ENCODE measurements around the gene USP24. TPM values are rescaled to one million over a fixed set of nuclear protein-coding genes. Genes with fewer than 3 reads are reported as not detected.

The USP24 gene
- total RNA-seq, 6 experiments from 2014 or later, result 19.9 to 28.0 (median 21.9) TPM

GRCh38 chr1:55049914-55050278, 165.3 kb downstream of the USP24 start:
- TF ChIP-seq POLR2A (IDR thresholded peaks at IDR 0.05), result no peak
- no peak for TF ChIP-seq CTCF (IDR thresholded peaks at IDR 0.05)
- DNase-seq (peak; percentile 77 to 92 (median 89)), ATAC-seq (peak; percentile 33 to 44 (median 35))
- Histone ChIP-seq H3K27ac (peak overlapping the region in 1 of 3 donors; percentile 58), H3K4me3 (no peak overlapping the region), H3K4me1 (peaks cover 0 to 81% (median 40%) of the 10 kb centered on the region in 4 donors), H3K36me3 (peaks cover 0 to 53% (median 7%) of the 10 kb centered on the region in 4 donors), H3K27me3 (no peaks in the 10 kb centered on the region), H3K9me3 (no peaks in the 10 kb centered on the region)
- intact Hi-C loops (cut with DNase I), result no loop called here
- WGBS (ENCODE audit: insufficient coverage, low coverage, low lambda C conversion rate, missing lambda C conversion rate), result no CpG with 5 or more reads among the region's 9 CpGs

GRCh38 chr1:55049271-55049913, 165.8 kb downstream of the USP24 start:
- Histone ChIP-seq H3K27ac (peak overlapping the region in 1 of 3 donors; percentile 45), H3K9me3 (no peaks in the 10 kb centered on the region), H3K27me3 (no peaks in the 10 kb centered on the region), H3K4me1 (peaks cover 0 to 80% (median 39%) of the 10 kb centered on the region in 4 donors), H3K4me3 (no peak overlapping the region), H3K36me3 (peaks cover 0 to 58% (median 9%) of the 10 kb centered on the region in 4 donors)
- 14% methylated on average over 2 of the region's 9 CpGs for WGBS (ENCODE audit: insufficient coverage, low coverage, low lambda C conversion rate, missing lambda C conversion rate)
- TF ChIP-seq POLR2A (IDR thresholded peaks at IDR 0.05) (no peak), CTCF (IDR thresholded peaks at IDR 0.05) (no peak)
- intact Hi-C loops (cut with DNase I), result no loop called here
- no peak for DNase-seq
- ATAC-seq, result no peak

- no peaks in the 10 kb centered on the region for H3K27me3 ChIP-seq
- H3K36me3 ChIP-seq, result peaks cover 0 to 66% (median 13%) of the 10 kb centered on the region in 4 donors
- intact Hi-C loops (cut with DNase I), result no loop called here
- H3K4me3 ChIP-seq, result no peak overlapping the region
- H3K4me1 ChIP-seq, result peaks cover 0 to 80% (median 39%) of the 10 kb centered on the region in 4 donors
- WGBS (ENCODE audit: insufficient coverage, low coverage, low lambda C conversion rate, missing lambda C conversion rate), result 77% methylated on average over 9 of the region's 11 CpGs
- TF ChIP-seq POLR2A (IDR thresholded peaks at IDR 0.05), result no peak
- no peak for TF ChIP-seq CTCF (IDR thresholded peaks at IDR 0.05)
- peak overlapping the region in 1 of 3 donors; percentile 45 for H3K27ac ChIP-seq
- DNase-seq (peak in 1 of 3 donors; percentile 41), ATAC-seq (no peak)
- no peaks in the 10 kb centered on the region for H3K9me3 ChIP-seq
Measured at GRCh38 chr1:55048453-55049270, 166.5 kb downstream of the USP24 start.

- 83% methylated on average over 1 of the region's 3 CpGs for WGBS (ENCODE audit: insufficient coverage, low coverage, low lambda C conversion rate, missing lambda C conversion rate)
- intact Hi-C loops (cut with DNase I), result no loop called here
- Histone ChIP-seq H3K4me1 (peaks cover 0 to 81% (median 40%) of the 10 kb centered on the region in 4 donors), H3K27me3 (no peaks in the 10 kb centered on the region), H3K4me3 (no peak overlapping the region), H3K9me3 (no peaks in the 10 kb centered on the region), H3K27ac (no peak overlapping the region), H3K36me3 (peaks cover 0 to 71% (median 13%) of the 10 kb centered on the region in 4 donors)
- TF ChIP-seq CTCF (IDR thresholded peaks at IDR 0.05) (no peak), POLR2A (IDR thresholded peaks at IDR 0.05) (no peak)
- DNase-seq (peak in 1 of 3 donors; percentile 42), ATAC-seq (no peak)
Measured at GRCh38 chr1:55047611-55048010, 167.6 kb downstream of the USP24 start.
